Esophagus muscularis mucosa (tissue), 4 donors: Measurements from ENCODE around the gene PATL2. TPM values are rescaled to one million over a fixed set of nuclear protein-coding genes. Genes with fewer than 3 reads are reported as not detected.

Source experiments
- DNase-seq: peaks from one replicate; pipeline ENCODE4 v3.0.0-alpha.2; 2017; ENCODE audit errors: extremely low spot score
- H3K27ac ChIP-seq, 4 donors: fragments of 200-600 bp; sonication (generic); replicated peaks in 1 of 4; 1 replicate in 3 of 4; 2 replicates in 1 of 4; pipeline ENCODE4 v1.5.1; 2016 to 2019; ENCODE audit warnings: mild to moderate bottlenecking in 1 of 4
- H3K27me3 ChIP-seq, 4 donors: fragments of 200-600 bp; sonication (generic); one replicate each; pipeline versions ENCODE4 v1.5.1 to v1.6.0; 2016 to 2019
- H3K36me3 ChIP-seq, 4 donors: fragments of 200-600 bp; sonication (generic); one replicate each; pipeline ENCODE4 v1.5.1; 2016 to 2019
- H3K4me1 ChIP-seq, 4 donors: fragments of 200-600 bp; sonication (generic); one replicate each; pipeline ENCODE4 v1.5.1; 2016 to 2019
- H3K4me3 ChIP-seq, 4 donors: fragments of 200-600 bp; sonication (generic); 1 replicate in 2 of 4; 2 replicates in 2 of 4; pipeline ENCODE4 v1.5.1; 2016 to 2019; ENCODE audit warnings: mild to moderate bottlenecking in 4 of 4, moderate library complexity in 1 of 4
- H3K9me3 ChIP-seq, 4 donors: fragments of 200-600 bp; sonication (generic); 1 replicate in 3 of 4; 2 replicates in 1 of 4; pipeline ENCODE4 v1.5.1; 2016 to 2019
- CTCF ChIP-seq, 3 experiments: fragments of 200-600 bp in 2 of 3; fragments of 450-650 bp in 1 of 3; sonication (generic) in 2 of 3; IDR thresholded peaks; one replicate each; pipeline ENCODE4 v1.5.1; 2017 to 2019; ENCODE audit warnings: antibody characterized with exemption in 3 of 3, mild to moderate bottlenecking in 2 of 3, moderate library complexity in 1 of 3
- EP300 ChIP-seq: sonication (generic); formaldehyde crosslinking; IDR thresholded peaks from one replicate; pipeline ENCODE4 v1.6.1; 2017; ENCODE audit warnings: antibody characterized with exemption
- POLR2A ChIP-seq: fragments of 450-650 bp; IDR thresholded peaks from one replicate; pipeline ENCODE4 v1.6.1; 2017; ENCODE audit warnings: antibody characterized with exemption, moderate library complexity, mild to moderate bottlenecking, low read depth
- POLR2AphosphoS5 ChIP-seq, 2 donors: sonication (generic); formaldehyde crosslinking; IDR thresholded peaks; one replicate each; pipeline ENCODE4 v1.6.1; 2017; ENCODE audit warnings: antibody characterized with exemption in 2 of 2
- WGBS: methylation state at CpG from one replicate; pipeline ENCODE4 v1.1.5; 2018; 5-methylcytosine and 5-hydroxymethylcytosine counted together
- intact Hi-C: fragments of 100-400 bp; cut with DNase I; formaldehyde crosslinking; loops from one replicate; pipeline ENCODE4 v1.15.1; 2023
- total RNA-seq, 4 donors: library from RNA; depleted of rRNA; stranded (reverse); fragments of >200 nt; gene quantifications; one replicate each; pipeline versions ENCODE4 v1.1.0 to v1.2.1, GENCODE V29; 2016

The PATL2 gene
- total RNA-seq, 4 donors from 2014 or later, result 0.19 to 0.50 (median 0.41) TPM

- no peak overlapping the region for H3K4me3 ChIP-seq
- H3K9me3 ChIP-seq, result no peaks in the 10 kb centered on the region
- peaks cover 22 to 55% (median 46%) of the 10 kb centered on the region in 4 donors for H3K36me3 ChIP-seq
- intact Hi-C loops, result no loop called here
- H3K27ac ChIP-seq, result peak overlapping the region in 1 of 4 donors; percentile 6
- TF ChIP-seq EP300 (no peak), POLR2AphosphoS5 (IDR thresholded peaks at IDR 0.05) (no peak), CTCF (IDR thresholded peaks at IDR 0.05) (no peak), POLR2A (no peak)
- WGBS, result 67% methylated on average over 4 of the region's 4 CpGs
- no peaks in the 10 kb centered on the region for H3K27me3 ChIP-seq
- peaks cover 25 to 41% (median 36%) of the 10 kb centered on the region in 4 donors for H3K4me1 ChIP-seq
- no peak for DNase-seq
Measured at GRCh38 chr15:44718180-44718926, 7.2 kb upstream of the PATL2 start.

GRCh38 chr15:44716983-44717602, 6.0 kb upstream of the PATL2 start:
- DNase-seq, result no peak
- no peak overlapping the region for H3K4me3 ChIP-seq
- TF ChIP-seq CTCF (IDR thresholded peaks at IDR 0.05) (no peak), POLR2AphosphoS5 (IDR thresholded peaks at IDR 0.05) (no peak), EP300 (no peak), POLR2A (no peak)
- intact Hi-C loops, result no loop called here
- peaks cover 35 to 48% (median 42%) of the 10 kb centered on the region in 4 donors for H3K4me1 ChIP-seq
- H3K27ac ChIP-seq, result no peak overlapping the region
- H3K36me3 ChIP-seq, result peaks cover 22 to 55% (median 46%) of the 10 kb centered on the region in 4 donors
- no peaks in the 10 kb centered on the region for H3K27me3 ChIP-seq
- no peaks in the 10 kb centered on the region for H3K9me3 ChIP-seq
- 85% methylated on average over 2 of the region's 2 CpGs for WGBS

GRCh38 chr15:44715797-44716334, 4.7 kb upstream of the PATL2 start:
- Histone ChIP-seq H3K4me1 (peaks cover 35 to 48% (median 42%) of the 10 kb centered on the region in 4 donors), H3K4me3 (no peak overlapping the region), H3K36me3 (peaks cover 22 to 55% (median 46%) of the 10 kb centered on the region in 4 donors), H3K27me3 (no peaks in the 10 kb centered on the region), H3K27ac (no peak overlapping the region), H3K9me3 (no peaks in the 10 kb centered on the region)
- TF ChIP-seq POLR2A, result no peak
- DNase-seq, result no peak
- intact Hi-C loops, result no loop called here
- WGBS, result 96% methylated on average over 2 of the region's 2 CpGs

GRCh38 chr15:44715142-44715796, 4.1 kb upstream of the PATL2 start:
- Histone ChIP-seq H3K27me3 (no peaks in the 10 kb centered on the region), H3K4me3 (peak overlapping the region in 3 of 4 donors; percentile 17 to 98 (median 96)), H3K27ac (peak overlapping the region in 2 of 4 donors; percentile 36 to 100), H3K9me3 (no peaks in the 10 kb centered on the region), H3K36me3 (peaks cover 22 to 55% (median 45%) of the 10 kb centered on the region in 4 donors), H3K4me1 (peaks cover 37 to 53% (median 43%) of the 10 kb centered on the region in 4 donors)
- intact Hi-C loops, result no loop called here
- no peak for TF ChIP-seq POLR2AphosphoS5 (IDR thresholded peaks at IDR 0.05)
- TF ChIP-seq CTCF (IDR thresholded peaks at IDR 0.05), result no peak
- no peak for TF ChIP-seq EP300
- no peak for TF ChIP-seq POLR2A
- DNase-seq, result no peak
- WGBS, result 76% methylated on average over 6 of the region's 6 CpGs
